Stomach (tissue), 9 donors: ENCODE results near the gene NWD2. TPM values are rescaled to one million over a fixed set of nuclear protein-coding genes. Genes with fewer than 3 reads are reported as not detected.

Experiments used
- DNase-seq, 2 donors: peaks; one replicate each; pipeline versions ENCODE4 v3.0.0 to v3.0.0-alpha.2; 2013 to 2019
- H3K27ac ChIP-seq, 5 donors: fragments of 200-600 bp in 4 of 5; sonication (generic) in 4 of 5; one replicate each; pipeline ENCODE4 v1.5.1; 2013 to 2019; ENCODE audit warnings: mild to moderate bottlenecking in 1 of 5, moderate library complexity in 1 of 5
- H3K27me3 ChIP-seq, 3 donors: fragments of 200-600 bp; sonication (generic); one replicate each; pipeline ENCODE4 v1.5.1; 2017 to 2019; ENCODE audit warnings: mixed run types in 1 of 3
- H3K36me3 ChIP-seq, 4 donors: fragments of 200-600 bp; sonication (generic); 1 replicate in 3 of 4; 2 replicates in 1 of 4; pipeline ENCODE4 v1.5.1; 2016 to 2019
- H3K4me1 ChIP-seq, 4 donors: fragments of 200-600 bp; sonication (generic); one replicate each; pipeline ENCODE4 v1.5.1; 2016 to 2019
- H3K4me3 ChIP-seq, 4 donors: fragments of 200-600 bp; sonication (generic) in 3 of 4; one replicate each; pipeline ENCODE4 v1.5.1; 2016 to 2019; ENCODE audit warnings: mild to moderate bottlenecking in 1 of 4
- H3K9me3 ChIP-seq, 4 donors: fragments of 200-600 bp; sonication (generic); one replicate each; pipeline ENCODE4 v1.5.1; 2016 to 2019
- EP300 ChIP-seq: sonication (generic); formaldehyde crosslinking; IDR thresholded peaks from one replicate; pipeline ENCODE4 v1.6.1; 2017; ENCODE audit warnings: antibody characterized with exemption
- POLR2A ChIP-seq, 4 donors: fragments of 450-650 bp; IDR thresholded peaks; one replicate each; pipeline ENCODE4 v1.6.1; 2016; ENCODE audit warnings: antibody characterized with exemption in 4 of 4, control low read depth in 2 of 4, mild to moderate bottlenecking in 1 of 4, moderate library complexity in 1 of 4
- POLR2AphosphoS5 ChIP-seq, 3 donors: sonication (generic); formaldehyde crosslinking; IDR thresholded peaks; one replicate each; pipeline ENCODE4 v1.6.1; 2016; ENCODE audit warnings: antibody characterized with exemption in 3 of 3
- WGBS, 5 donors: extraction: QIAGEN DNeasy Blood & Tissue Kit in 3 of 5; methylation state at CpG; one replicate each; pipeline versions ENCODE4 v1.1.5 to v1.1.7; 2013 to 2018; 5-methylcytosine and 5-hydroxymethylcytosine counted together
- intact Hi-C: fragments of 100-400 bp; cut with DNase I; formaldehyde crosslinking; loops from one replicate; pipeline ENCODE4 v1.15.1; 2023; ENCODE audit warnings: low total_unique reads
- polyA plus RNA-seq, 3 donors: library from polyadenylated mRNA; stranded (reverse); fragments of 200-250 nt; gene quantifications; one replicate each; pipeline ENCODE4 v1.2.3, GENCODE V29; 2013
- total RNA-seq, 5 donors: library from RNA; depleted of rRNA; stranded (reverse); fragments of >200 nt; gene quantifications; one replicate each; pipeline versions ENCODE4 v1.1.0 to v1.2.3, GENCODE V29; 2014 to 2016
- TF ChIP-seq, protein P1 (sequence below), 7 experiments: fragments of 450-650 bp in 4 of 7; fragments of 200-600 bp in 3 of 7; sonication (generic) in 3 of 7; IDR thresholded peaks; one replicate each; pipeline ENCODE4 v1.5.1; 2016 to 2019; ENCODE audit warnings: antibody characterized with exemption in 7 of 7, control low read depth in 2 of 7, mild to moderate bottlenecking in 1 of 7
- donor health status: healthy with polysubstance abuse.
- donor health status: Bipolar disorder and iron deficiency.
- donor health status: healthy.

The NWD2 gene
- total and polyA plus RNA-seq, 8 donors, result under 0.01 to 1.5 (median 0.05) TPM; not detected in 5

DNA sequence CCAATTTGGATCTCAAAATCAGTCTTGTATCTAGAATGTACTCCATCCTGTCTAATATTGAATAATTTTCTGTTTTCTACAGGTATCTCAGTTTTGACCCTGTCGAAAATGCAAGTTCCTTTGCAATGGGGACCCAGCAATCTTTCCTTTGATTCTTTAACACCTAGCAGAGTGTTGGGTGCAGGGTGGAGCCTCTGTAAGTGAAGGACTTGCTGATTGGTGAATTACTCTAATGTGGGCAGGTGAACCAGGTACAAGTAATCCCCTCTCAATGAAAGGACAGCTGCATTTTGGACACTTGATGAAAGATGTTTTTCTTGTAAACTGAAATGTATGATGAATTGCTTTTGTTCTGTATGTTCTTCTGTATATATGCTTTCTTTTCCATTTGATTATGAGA lies 54.9 kb downstream of the NWD2 start:
- Histone ChIP-seq H3K4me1 (no peaks in the 10 kb centered on the region), H3K27me3 (no peaks in the 10 kb centered on the region), H3K36me3 (no peaks in the 10 kb centered on the region), H3K4me3 (no peak overlapping the region), H3K27ac (no peak overlapping the region), H3K9me3 (peaks cover 0 to 6% (median 5%) of the 10 kb centered on the region in 4 donors)
- intact Hi-C loops, result no loop called here
- 67 to 75% (median 71%) methylated on average over 1 of the region's 1 CpG for WGBS, 5 donors
- DNase-seq, result no peak
- TF ChIP-seq POLR2AphosphoS5 (IDR thresholded peaks at IDR 0.05), result no peak
- TF ChIP-seq POLR2A (IDR thresholded peaks at IDR 0.05), result no peak
- TF ChIP-seq, protein P1, sequence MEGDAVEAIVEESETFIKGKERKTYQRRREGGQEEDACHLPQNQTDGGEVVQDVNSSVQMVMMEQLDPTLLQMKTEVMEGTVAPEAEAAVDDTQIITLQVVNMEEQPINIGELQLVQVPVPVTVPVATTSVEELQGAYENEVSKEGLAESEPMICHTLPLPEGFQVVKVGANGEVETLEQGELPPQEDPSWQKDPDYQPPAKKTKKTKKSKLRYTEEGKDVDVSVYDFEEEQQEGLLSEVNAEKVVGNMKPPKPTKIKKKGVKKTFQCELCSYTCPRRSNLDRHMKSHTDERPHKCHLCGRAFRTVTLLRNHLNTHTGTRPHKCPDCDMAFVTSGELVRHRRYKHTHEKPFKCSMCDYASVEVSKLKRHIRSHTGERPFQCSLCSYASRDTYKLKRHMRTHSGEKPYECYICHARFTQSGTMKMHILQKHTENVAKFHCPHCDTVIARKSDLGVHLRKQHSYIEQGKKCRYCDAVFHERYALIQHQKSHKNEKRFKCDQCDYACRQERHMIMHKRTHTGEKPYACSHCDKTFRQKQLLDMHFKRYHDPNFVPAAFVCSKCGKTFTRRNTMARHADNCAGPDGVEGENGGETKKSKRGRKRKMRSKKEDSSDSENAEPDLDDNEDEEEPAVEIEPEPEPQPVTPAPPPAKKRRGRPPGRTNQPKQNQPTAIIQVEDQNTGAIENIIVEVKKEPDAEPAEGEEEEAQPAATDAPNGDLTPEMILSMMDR (IDR thresholded peaks at IDR 0.05), result no peak
- no peak for TF ChIP-seq EP300

DNA sequence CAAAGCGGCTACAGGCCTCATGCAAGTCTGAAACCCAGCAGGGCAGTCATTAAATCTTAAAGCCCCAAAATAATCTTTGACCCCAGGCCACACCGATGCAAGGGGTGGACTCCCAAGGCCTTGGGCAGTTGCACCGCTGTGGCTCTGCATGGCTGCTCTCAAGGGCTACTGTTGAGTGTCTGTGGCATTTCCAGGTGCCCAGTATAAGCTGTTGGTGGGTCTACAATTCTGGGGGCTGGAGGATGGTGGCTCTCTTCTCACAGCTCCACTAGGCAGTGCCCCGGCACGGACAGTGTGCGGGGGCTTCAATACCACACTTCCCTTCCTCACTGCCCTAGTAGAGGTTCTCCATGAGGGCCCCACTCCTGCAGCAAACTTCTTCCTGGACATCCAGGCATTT lies 60.1 kb downstream of the NWD2 start:
- Histone ChIP-seq H3K4me1 (no peaks in the 10 kb centered on the region), H3K9me3 (peaks cover 6 to 29% (median 26%) of the 10 kb centered on the region in 4 donors), H3K36me3 (no peaks in the 10 kb centered on the region), H3K27ac (no peak overlapping the region), H3K27me3 (no peaks in the 10 kb centered on the region), H3K4me3 (no peak overlapping the region)
- DNase-seq, result no peak
- intact Hi-C loops, result no loop called here
- TF ChIP-seq POLR2AphosphoS5 (IDR thresholded peaks at IDR 0.05) (no peak), EP300 (no peak), POLR2A (IDR thresholded peaks at IDR 0.05) (no peak)
- TF ChIP-seq, protein P1 (IDR thresholded peaks at IDR 0.05), result no peak
- WGBS, 5 donors, result 78 to 95% (median 91%) methylated on average over 6 of the region's 6 CpGs

DNA sequence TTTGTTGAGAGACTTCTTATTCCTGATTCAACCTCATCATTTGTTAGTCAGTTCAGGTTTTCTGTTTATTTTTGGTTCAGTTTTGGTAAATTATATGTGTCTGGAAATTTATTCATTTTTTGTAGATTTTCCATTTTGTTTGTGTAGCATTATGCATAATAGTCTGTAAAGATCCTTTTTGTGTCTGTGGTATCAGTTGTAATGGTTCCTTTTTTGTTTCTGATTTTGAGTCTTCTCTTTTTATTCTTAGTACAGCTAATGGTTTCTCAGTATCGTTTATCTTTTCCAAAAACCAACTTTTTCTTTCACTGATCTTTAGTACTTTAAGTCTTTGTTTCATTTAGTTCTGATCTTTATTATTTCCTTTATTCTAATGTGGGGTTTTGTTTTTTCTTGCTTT lies 61.4 kb downstream of the NWD2 start:
- TF ChIP-seq POLR2A (IDR thresholded peaks at IDR 0.05) (no peak), POLR2AphosphoS5 (IDR thresholded peaks at IDR 0.05) (no peak)
- TF ChIP-seq, protein P1 (IDR thresholded peaks at IDR 0.05), result no peak
- Histone ChIP-seq H3K27me3 (no peaks in the 10 kb centered on the region), H3K36me3 (no peaks in the 10 kb centered on the region), H3K4me3 (no peak overlapping the region), H3K4me1 (no peaks in the 10 kb centered on the region), H3K9me3 (peaks cover 10 to 38% (median 28%) of the 10 kb centered on the region in 4 donors), H3K27ac (no peak overlapping the region)
- WGBS, 5 donors, result 77 to 94% (median 82%) methylated on average over 1 of the region's 1 CpG
- DNase-seq, result no peak
- intact Hi-C loops, result no loop called here

DNA sequence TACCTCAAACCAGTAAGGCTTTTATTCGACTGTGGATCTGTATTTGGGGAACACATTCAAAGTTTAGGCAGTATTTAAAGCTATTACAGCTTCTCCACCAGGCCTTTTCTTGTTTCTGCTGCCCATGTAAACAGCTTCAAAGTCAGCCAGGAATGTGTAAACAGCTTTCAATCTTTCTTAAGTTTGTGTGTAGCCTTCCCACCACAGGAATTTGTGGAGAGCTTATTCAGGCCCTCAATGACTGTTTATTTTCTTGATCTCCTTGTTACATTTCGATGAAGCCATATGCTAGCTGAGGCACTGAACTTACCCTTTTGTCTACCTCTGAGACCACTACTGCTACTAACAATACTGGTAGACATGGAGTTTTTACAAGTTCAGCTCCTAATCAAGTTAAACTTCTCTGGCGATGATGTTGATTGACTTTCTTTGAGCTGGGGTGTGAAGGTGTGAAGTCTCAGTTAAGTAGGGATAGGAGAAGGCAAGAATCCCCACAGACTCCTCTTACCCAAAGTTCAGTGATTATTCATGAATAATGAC lies 72.6 kb downstream of the NWD2 start:
- H3K27ac ChIP-seq, result no peak overlapping the region
- no peaks in the 10 kb centered on the region for H3K36me3 ChIP-seq
- TF ChIP-seq, protein P1 (IDR thresholded peaks at IDR 0.05), result no peak
- intact Hi-C loops, result no loop called here
- H3K9me3 ChIP-seq, result no peaks in the 10 kb centered on the region
- H3K4me1 ChIP-seq, result no peaks in the 10 kb centered on the region
- no peaks in the 10 kb centered on the region for H3K27me3 ChIP-seq
- 14 to 21% (median 18%) methylated on average over 3 of the region's 3 CpGs for WGBS, 5 donors
- DNase-seq, result peak in 1 of 2 donors; percentile 3
- H3K4me3 ChIP-seq, result no peak overlapping the region
